ENCODE results near the gene LY9. TPM values are rescaled to one million over a fixed set of nuclear protein-coding genes. Genes with fewer than 3 reads are reported as not detected.

Gene LY9
- total RNA-seq, 1 experiment from 2014 or later: not detected

DNA sequence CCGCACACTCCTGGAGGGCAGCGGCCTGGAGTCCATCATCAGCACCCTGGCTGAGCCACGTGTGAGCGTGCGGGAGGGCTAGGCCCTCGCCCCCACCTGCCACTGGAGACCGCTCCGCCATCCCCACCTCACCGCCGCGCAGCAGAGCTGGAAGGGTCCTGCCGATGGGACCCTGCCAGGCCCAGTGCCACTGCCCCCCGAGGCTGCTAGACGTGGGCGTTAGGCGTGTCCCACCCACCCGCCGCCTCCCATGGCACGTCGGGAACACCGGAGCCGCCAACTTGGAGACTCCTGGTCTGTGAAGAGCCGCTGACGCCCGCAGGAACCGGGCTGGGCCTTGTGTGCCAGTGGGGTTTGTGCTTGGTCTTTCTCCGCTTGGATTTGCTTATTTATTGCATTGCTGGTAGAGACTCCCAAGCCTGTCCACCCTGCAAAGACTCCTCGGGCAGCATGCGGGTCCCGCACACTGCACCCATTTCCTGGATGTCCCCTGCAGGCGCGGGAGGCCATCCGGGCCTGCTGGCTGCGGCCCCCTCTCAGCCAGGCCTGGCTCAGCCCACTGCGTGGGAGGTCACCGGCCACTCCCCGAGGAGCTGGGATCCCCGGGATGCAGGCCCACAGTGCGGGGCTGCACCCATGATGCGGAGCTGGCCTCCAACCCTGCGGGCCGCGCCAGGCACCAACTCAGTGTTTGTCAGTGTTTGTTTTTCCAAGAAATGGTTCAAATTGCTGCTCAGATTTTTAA is 6.0 kb downstream of the LY9 start:
- no peak for DNase-seq (ENCODE audit: low read depth)

- no peak for DNase-seq (ENCODE audit: low read depth)
Observed at GRCh38 chr1:160806109-160806665, 10.2 kb downstream of the LY9 start.

DNA sequence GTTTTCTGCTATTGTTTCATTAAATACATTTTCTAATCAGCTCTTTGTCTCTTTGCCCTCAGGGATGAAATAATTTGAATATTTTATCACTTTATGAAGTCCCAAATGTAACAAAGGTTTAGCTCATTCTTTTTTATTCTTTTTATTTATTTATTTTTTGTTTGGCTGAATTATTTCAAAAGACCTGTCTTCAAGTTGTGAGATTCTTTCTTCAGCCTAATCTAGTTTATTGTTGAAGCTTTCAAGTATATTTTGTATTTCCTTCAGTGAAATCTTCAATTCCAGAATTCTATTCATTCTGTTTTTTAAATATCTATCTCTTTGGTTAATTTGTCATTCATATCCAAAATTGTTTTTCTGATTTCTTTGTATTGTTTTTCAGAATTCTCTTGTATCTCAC is 10.8 kb downstream of the LY9 start:
- DNase-seq (ENCODE audit: low read depth): no peak

GRCh38 chr1:160807247-160807646 is 11.3 kb downstream of the LY9 start:
- peak; percentile 5 for DNase-seq (ENCODE audit: low read depth)

- DNase-seq (ENCODE audit: low read depth): no peak
Observed at GRCh38 chr1:160807738-160808137, 11.8 kb downstream of the LY9 start.

DNA sequence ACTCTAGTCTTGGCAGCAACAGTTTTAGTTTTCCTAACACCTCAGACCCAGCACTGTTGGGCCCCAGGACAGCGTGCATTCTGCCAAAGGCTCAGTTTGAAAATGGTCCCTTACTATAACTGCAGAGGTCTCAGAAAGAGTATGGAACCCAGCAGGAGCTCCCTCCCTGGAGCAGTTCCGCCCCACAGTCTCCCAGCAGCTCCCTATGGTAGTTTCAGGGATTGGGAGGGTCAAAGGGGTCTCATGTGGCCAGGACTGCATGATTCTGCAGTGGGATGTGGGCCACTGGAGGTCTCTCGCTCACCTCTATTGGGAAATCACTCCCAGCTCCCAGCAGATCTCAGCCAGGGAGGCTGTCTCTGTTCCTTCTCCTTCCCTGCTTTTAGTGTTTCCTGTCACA is 12.3 kb downstream of the LY9 start:
- no peak for DNase-seq (ENCODE audit: low read depth)

GRCh38 chr1:160810486-160810885 is 14.5 kb downstream of the LY9 start:
- DNase-seq (ENCODE audit: low read depth): no peak

GRCh38 chr1:160811147-160811546 is 15.2 kb downstream of the LY9 start:
- DNase-seq (ENCODE audit: low read depth): no peak

DNA sequence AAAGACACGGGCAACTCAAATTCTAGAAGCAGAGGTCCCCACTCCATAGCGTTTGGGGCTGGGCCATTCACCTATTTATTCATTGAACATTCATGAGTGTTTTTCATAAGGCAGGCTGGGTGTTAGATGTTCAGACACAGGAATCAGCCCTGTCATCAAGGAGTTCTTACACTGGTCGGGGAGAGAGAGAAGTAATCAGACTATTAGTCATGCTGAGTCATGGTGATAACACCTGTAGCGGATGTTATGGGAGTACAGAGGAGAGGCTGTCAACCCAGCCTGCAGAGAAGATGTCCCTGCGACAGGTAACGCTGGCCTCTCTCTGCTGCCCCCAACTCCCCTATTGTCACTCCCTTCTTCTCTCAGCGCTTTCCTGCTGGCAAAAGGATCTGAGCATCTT is 17.2 kb downstream of the LY9 start:
- DNase-seq (ENCODE audit: low read depth): peak; percentile 61

DNA sequence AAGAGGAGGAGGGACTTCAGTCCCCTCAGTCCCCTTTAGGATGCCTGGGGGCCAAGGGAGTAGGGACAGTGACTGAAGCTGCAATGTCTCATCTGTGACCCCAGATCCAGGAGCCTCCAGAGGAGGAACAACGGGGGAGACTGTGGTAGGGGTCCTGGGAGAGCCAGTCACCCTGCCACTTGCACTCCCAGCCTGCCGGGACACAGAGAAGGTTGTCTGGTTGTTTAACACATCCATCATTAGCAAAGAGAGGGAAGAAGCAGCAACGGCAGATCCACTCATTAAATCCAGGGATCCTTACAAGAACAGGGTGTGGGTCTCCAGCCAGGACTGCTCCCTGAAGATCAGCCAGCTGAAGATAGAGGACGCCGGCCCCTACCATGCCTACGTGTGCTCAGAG is 18.3 kb downstream of the LY9 start:
- DNase-seq (ENCODE audit: low read depth): no peak

DNA sequence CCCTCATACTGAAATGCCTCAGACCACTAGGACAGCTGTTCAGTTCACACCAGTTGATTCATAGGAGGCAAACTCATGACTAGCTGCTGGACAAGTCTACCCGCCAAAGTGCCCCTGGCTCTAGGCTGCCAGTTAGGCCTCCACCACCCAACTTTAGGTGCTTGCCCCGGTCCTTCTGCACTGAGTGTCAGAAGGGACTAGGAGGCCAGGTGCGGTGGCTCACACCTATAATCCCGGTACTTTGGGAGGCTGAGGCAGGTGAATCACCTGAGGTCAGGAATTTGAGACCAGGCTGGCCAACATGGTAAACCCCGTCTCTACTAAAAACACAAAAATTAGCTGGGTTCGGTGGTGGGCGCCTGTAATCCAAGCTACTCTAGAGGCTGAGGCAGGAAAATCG is 18.9 kb downstream of the LY9 start:
- DNase-seq (ENCODE audit: low read depth): no peak

GRCh38 chr1:160818207-160818937 is 22.4 kb downstream of the LY9 start:
- no peak for DNase-seq (ENCODE audit: low read depth)

GRCh38 chr1:160819186-160819585 is 23.2 kb downstream of the LY9 start:
- DNase-seq (ENCODE audit: low read depth): no peak

DNA sequence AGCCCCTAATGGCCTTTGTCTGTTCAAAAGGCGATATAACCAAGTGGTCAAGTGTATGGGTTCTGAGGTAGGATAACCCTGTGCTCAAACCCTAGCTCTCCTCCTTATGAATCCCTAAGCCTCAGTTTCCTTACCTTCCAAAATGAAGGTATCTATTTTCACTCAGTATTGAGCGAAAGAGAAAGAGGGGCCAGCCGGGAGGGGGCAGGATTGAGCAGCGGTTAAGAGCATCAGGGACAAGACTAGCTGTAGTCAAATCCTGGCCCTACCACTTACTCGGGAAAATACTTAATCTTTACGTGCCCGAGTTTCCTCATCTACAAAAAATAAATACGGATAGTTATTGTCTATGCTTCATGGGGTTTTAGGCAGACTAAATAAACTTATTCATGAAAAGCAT is 25.7 kb downstream of the LY9 start:
- DNase-seq (ENCODE audit: low read depth): no peak

DNA sequence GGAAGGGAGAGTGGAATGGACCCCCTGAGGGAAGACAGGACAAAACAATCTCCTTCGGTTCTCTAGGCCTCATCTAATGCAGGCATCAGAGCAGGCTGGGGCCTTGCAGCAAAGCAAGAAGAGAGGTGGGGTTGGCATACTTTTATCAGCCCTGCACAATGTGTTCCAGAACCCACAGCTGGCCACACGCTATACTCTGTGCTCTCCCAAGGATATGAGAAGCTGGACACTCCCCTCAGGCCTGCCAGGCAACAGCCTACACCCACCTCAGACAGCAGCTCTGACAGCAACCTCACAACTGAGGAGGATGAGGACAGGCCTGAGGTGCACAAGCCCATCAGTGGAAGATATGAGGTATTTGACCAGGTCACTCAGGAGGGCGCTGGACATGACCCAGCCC is 27.3 kb downstream of the LY9 start:
- DNase-seq (ENCODE audit: low read depth): no peak

GRCh38 chr1:160826546-160826945 is 30.6 kb downstream of the LY9 start:
- peak; percentile 68 for DNase-seq (ENCODE audit: low read depth)

DNA sequence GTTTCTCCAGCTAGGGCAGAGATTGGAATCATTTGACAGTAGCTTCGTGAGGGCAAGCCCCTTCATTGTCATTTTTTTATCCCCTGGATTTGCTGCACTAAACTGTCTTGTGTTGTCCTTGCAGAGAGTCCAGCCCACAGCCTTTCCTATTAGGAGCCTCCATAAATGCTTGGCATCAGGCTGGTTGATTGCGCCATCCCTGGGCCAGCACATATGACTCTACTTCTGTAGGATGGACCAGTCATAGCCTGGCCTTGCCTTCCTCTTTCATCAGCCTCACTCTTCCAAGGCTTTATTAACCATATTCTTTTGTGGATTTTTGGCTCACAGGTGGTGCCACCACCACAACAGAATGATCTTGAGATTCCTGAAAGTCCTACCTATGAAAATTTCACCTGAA is 31.4 kb downstream of the LY9 start:
- no peak for DNase-seq (ENCODE audit: low read depth)

DNA sequence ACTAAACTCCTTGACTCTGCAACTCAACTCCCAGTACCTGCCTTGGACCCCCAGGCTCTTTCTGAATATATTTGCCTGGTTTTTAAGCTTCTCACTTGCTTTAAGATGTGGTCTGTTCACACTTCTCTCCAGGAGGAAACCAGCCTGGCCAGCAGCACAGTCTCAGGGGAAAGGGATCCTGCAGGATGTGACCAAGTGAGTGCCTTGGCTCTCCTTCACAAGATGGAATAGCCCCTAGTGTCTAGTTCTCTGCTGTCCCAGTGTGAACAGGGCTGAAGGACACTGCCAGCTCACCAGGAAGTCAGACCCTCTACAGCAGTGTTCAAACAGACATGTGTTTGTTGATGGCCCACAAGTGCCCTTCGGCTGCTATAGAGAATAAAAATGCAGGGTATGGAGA is 33.8 kb downstream of the LY9 start:
- no peak for DNase-seq (ENCODE audit: low read depth)

- DNase-seq (ENCODE audit: low read depth): peak; percentile 55
Observed at GRCh38 chr1:160830321-160831153, 34.6 kb downstream of the LY9 start.

GRCh38 chr1:160834945-160835565 is 39.1 kb downstream of the LY9 start:
- peak; percentile 26 for DNase-seq (ENCODE audit: low read depth)

GRCh38 chr1:160835751-160836150 is 39.8 kb downstream of the LY9 start:
- no peak for DNase-seq (ENCODE audit: low read depth)

GRCh38 chr1:160836561-160836960 is 40.6 kb downstream of the LY9 start:
- DNase-seq (ENCODE audit: low read depth): no peak
